Fibroblast of the aortic adventitia (primary cell): ENCODE measurements around the gene CGB1. TPM values are rescaled to one million over a fixed set of nuclear protein-coding genes. Genes with fewer than 3 reads are reported as not detected.

Experiments used
- DNase-seq: peaks from one replicate; pipeline ENCODE4 v3.0.0-alpha.2; 2010; ENCODE audit warnings: low read depth
- H3K4me3 ChIP-seq: 2 replicates; pipeline ENCODE4 v1.5.1; 2011; ENCODE audit warnings: low read depth, mild to moderate bottlenecking, control low read depth, low read length, moderate library complexity
- CTCF ChIP-seq: IDR thresholded peaks from 2 replicates; pipeline ENCODE4 v1.5.1; 2011; ENCODE audit warnings: mild to moderate bottlenecking, low read length, control low read depth, inconsistent platforms; ENCODE audit not compliant: insufficient read depth
- total RNA-seq: library from RNA; depleted of rRNA; stranded (reverse); fragments of >200 nt; gene quantifications from 2 replicates; pipeline ENCODE4 v1.2.3, GENCODE V29; 2012; ENCODE audit warnings: low replicate concordance

Gene CGB1
- total RNA-seq, 1 donor: not detected

GRCh38 chr19:49006905-49007304 lies 29.8 kb downstream of the CGB1 start:
- DNase-seq: no peak
- TF ChIP-seq CTCF: no peak
- H3K4me3 ChIP-seq: no peak overlapping the region

GRCh38 chr19:49004964-49005614 lies 31.6 kb downstream of the CGB1 start:
- no peak for TF ChIP-seq CTCF
- no peak for DNase-seq

GRCh38 chr19:49004133-49004532 lies 32.6 kb downstream of the CGB1 start:
- DNase-seq: no peak
- TF ChIP-seq CTCF: no peak
- H3K4me3 ChIP-seq: no peak overlapping the region

More at GRCh38 chr19:49004964-49005614, 31.6 kb downstream of the CGB1 start:
- no peak overlapping the region for H3K4me3 ChIP-seq

GRCh38 chr19:48999481-49000325 lies 37.0 kb downstream of the CGB1 start:
- TF ChIP-seq CTCF: peak; percentile 78
- no peak overlapping the region for H3K4me3 ChIP-seq
- peak; percentile 70 for DNase-seq

GRCh38 chr19:48997972-48998371 lies 38.7 kb downstream of the CGB1 start:
- no peak overlapping the region for H3K4me3 ChIP-seq
- peak; percentile 55 for TF ChIP-seq CTCF
- DNase-seq: peak; percentile 46

GRCh38 chr19:48994035-48994386 lies 42.7 kb downstream of the CGB1 start:
- no peak for DNase-seq
- peak overlapping the region; percentile 96 for H3K4me3 ChIP-seq
- TF ChIP-seq CTCF: no peak
